GM06990 (cell line): ENCODE data around the gene TBCB.

Experiments
- DNase-seq: peaks from one replicate; pipeline ENCODE4 v3.0.0-alpha.2; 2011; ENCODE audit not compliant: insufficient read length; ENCODE audit errors: extremely low read depth
- H3K27me3 ChIP-seq: replicated peaks from 2 replicates; pipeline ENCODE4 v1.6.0; 2011; ENCODE audit warnings: low read length; ENCODE audit not compliant: control insufficient read depth, insufficient read depth
- H3K36me3 ChIP-seq: 2 replicates; pipeline ENCODE4 v1.5.1; 2011; ENCODE audit warnings: low read length; ENCODE audit not compliant: control insufficient read depth, insufficient read depth
- H3K4me3 ChIP-seq: replicated peaks from 2 replicates; pipeline ENCODE4 v1.5.1; 2011; ENCODE audit warnings: low read depth, mild to moderate bottlenecking, control low read depth, low read length
- CTCF ChIP-seq: IDR thresholded peaks from 2 replicates; pipeline ENCODE4 v1.5.1; 2011; ENCODE audit warnings: low read length, control low read depth, mild to moderate bottlenecking, inconsistent platforms; ENCODE audit not compliant: insufficient read depth, poor library complexity, severe bottlenecking

The TBCB gene

GRCh38 chr19:36079389-36079945 lies 35.8 kb upstream of the TBCB start:
- TF ChIP-seq CTCF, result no peak
- Histone ChIP-seq H3K4me3 (no peak overlapping the region), H3K36me3 (peaks cover 14% of the 10 kb centered on the region), H3K27me3 (no peaks in the 10 kb centered on the region)
- no peak for DNase-seq

- H3K27me3 ChIP-seq, result no peaks in the 10 kb centered on the region
- peaks cover 17% of the 10 kb centered on the region for H3K36me3 ChIP-seq
- no peak for DNase-seq
- TF ChIP-seq CTCF, result no peak
- H3K4me3 ChIP-seq, result no peak overlapping the region
Measured at GRCh38 chr19:36081385-36081784, 33.9 kb upstream of the TBCB start.

- peaks cover 19% of the 10 kb centered on the region for H3K36me3 ChIP-seq
- no peak overlapping the region for H3K4me3 ChIP-seq
- TF ChIP-seq CTCF, result no peak
- no peak for DNase-seq
- H3K27me3 ChIP-seq, result no peaks in the 10 kb centered on the region
Measured at GRCh38 chr19:36081894-36082293, 33.4 kb upstream of the TBCB start.

- Histone ChIP-seq H3K36me3 (peaks cover 19% of the 10 kb centered on the region), H3K27me3 (no peaks in the 10 kb centered on the region), H3K4me3 (no peak overlapping the region)
- no peak for TF ChIP-seq CTCF
- no peak for DNase-seq
Measured at GRCh38 chr19:36082916-36083315, 32.4 kb upstream of the TBCB start.

- H3K36me3 ChIP-seq, result peaks cover 26% of the 10 kb centered on the region
Measured at GRCh38 chr19:36084231-36085009, 30.8 kb upstream of the TBCB start.

More at GRCh38 chr19:36084231-36085009, 30.8 kb upstream of the TBCB start:
- Histone ChIP-seq H3K4me3 (no peak overlapping the region), H3K27me3 (no peaks in the 10 kb centered on the region)
- no peak for TF ChIP-seq CTCF
- DNase-seq, result no peak
